NCI-H2171 treated with DMSO at 0.1 percent for 48 hours (cell line): ENCODE measurements around the gene AKNA.
A peak's percentile ranks its signal among the peaks of the same experiment; 100 is the strongest.

Experiments used
- DNase-seq: peaks from one replicate; lab custom pipeline; 2025; lab: John Stamatoyannopoulos, UW

AKNA gene

GRCh38 chr9:114395334-114395617 is 7.5 kb upstream of the AKNA start:
- no peak for DNase-seq

- peak; percentile 46 for DNase-seq
Measured at GRCh38 chr9:114394523-114395333, 6.9 kb upstream of the AKNA start.

GRCh38 chr9:114392749-114393112 is 4.9 kb upstream of the AKNA start:
- DNase-seq = no peak

GRCh38 chr9:114390952-114391351 is 3.2 kb upstream of the AKNA start:
- no peak for DNase-seq

- no peak for DNase-seq
Measured at GRCh38 chr9:114389612-114390368, 2.0 kb upstream of the AKNA start.

- no peak for DNase-seq
Measured at GRCh38 chr9:114388764-114389375, 1.1 kb upstream of the AKNA start.

GRCh38 chr9:114388357-114388682 is 538 bp upstream of the AKNA start:
- no peak for DNase-seq

- no peak for DNase-seq
Measured at GRCh38 chr9:114386886-114387679, 699 bp downstream of the AKNA start.

- no peak for DNase-seq
Measured at GRCh38 chr9:114386361-114386885, 1.4 kb downstream of the AKNA start.

GRCh38 chr9:114385397-114386181 is 2.2 kb downstream of the AKNA start:
- DNase-seq = no peak

GRCh38 chr9:114384836-114385396 is 2.9 kb downstream of the AKNA start:
- no peak for DNase-seq

- DNase-seq = no peak
Measured at GRCh38 chr9:114384341-114384740, 3.4 kb downstream of the AKNA start.

- peak; percentile 37 for DNase-seq
Measured at GRCh38 chr9:114383521-114384231, 4.1 kb downstream of the AKNA start.

GRCh38 chr9:114382699-114383520 is 4.9 kb downstream of the AKNA start:
- no peak for DNase-seq

GRCh38 chr9:114378883-114379282 is 8.9 kb downstream of the AKNA start:
- DNase-seq = no peak

GRCh38 chr9:114378016-114378415 is 9.8 kb downstream of the AKNA start:
- DNase-seq = no peak

- no peak for DNase-seq
Measured at GRCh38 chr9:114376586-114377445, 11.0 kb downstream of the AKNA start.

- DNase-seq = no peak
Measured at GRCh38 chr9:114375386-114376175, 12.2 kb downstream of the AKNA start.
